Activated T-helper 1 cell treated with anti-CD3 and anti-CD28 coated beads, Interleukin-2, amount 50 U/mL, for 16 hours (primary cell): Measurements from ENCODE around the gene ATXN7.

Experiments used
- DNase-seq, 2 donors: peaks; one replicate each; pipeline ENCODE4 v3.0.0-alpha.2; 2020; ENCODE audit warnings: low read depth in 1 of 2, low spot score in 1 of 2

Gene ATXN7

DNA sequence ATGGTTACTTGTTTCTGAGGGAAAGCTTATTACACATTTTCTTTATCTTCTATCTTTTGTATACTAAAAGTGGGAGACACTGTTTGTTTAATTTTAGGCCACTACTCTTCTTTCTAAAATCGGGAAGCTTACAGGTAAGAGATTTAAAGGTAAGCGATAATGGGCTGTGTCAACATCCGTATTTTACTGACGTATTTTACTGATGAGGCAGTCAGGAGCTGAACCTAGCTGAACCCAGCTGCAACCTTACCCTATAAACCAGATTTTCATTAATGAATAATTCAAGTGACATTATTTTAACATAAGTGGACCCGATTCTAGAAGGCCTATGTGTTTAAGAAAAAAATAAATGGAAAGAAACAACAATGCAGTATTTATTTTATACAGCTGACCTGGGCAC is 146.5 kb downstream of the ATXN7 start:
- no peak for DNase-seq

DNA sequence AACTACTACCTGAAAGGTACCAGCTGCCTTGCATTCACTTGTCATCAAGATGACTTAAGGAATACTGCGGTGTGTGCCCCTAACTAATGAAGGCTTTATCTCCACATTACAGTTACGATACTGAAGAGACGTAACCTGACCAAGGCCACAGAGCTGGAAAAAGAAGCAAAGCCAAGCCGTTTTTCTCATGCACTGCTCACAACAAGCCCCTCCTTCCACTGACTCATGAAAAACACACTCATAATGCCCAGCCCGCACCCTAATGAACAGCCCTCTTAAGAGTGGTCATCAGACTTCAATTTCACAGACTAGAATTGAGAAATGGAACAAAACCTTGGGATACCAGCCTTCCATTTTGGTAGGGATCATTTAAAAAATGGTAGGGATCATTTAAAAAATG is 148.0 kb downstream of the ATXN7 start:
- DNase-seq: no peak

DNA sequence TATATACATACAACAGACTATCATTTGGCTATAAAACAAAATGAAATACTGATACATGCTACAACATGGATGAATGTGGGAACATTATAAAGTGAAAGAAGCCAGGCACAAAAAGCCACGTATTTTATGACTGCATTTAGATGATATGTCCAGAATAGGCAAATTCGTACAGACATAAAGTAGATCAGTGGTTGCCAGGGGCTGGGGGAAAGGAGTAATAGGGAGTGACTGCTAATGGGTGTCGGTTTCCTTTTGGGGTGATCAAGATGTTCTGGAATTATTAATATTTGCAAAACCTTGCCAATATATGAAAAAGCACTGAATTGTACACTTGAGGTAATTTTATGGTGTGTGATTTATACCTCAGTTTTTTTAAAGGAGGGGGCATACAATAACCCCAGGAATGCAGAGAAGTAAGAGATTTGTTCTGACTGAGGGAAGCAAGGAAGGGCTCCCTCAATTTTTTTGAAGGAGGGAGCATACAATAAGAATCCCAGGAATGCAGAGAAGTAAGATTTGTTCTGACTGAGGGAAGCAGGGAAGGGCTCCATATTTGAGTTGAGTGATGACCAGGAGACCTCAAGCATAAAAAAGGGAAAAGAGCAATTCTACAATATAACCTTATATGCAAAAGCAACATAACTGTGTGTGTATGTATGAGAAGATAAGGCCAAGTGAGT is 153.4 kb downstream of the ATXN7 start:
- no peak for DNase-seq

- DNase-seq: no peak
Observed at GRCh38 chr3:64019271-64019670, 155.6 kb downstream of the ATXN7 start.

DNA sequence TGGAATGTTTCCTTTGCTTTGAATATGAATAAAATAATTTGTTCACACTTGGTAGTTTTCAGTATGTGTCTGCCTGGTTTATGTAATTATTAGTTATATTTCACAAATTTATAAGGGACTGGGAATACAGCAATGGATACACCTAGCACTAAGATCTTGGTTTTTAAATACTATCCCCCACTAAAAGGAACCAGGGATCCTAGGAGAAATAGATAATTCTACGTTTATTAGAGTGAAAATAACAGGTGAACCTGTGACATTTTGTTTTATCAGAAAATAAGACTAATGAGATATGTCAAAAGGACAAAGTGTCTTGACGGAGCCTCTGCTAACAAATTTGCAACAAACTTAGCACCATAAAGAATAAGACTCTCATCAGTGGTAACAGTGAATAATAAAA is 156.2 kb downstream of the ATXN7 start:
- DNase-seq: no peak

DNA sequence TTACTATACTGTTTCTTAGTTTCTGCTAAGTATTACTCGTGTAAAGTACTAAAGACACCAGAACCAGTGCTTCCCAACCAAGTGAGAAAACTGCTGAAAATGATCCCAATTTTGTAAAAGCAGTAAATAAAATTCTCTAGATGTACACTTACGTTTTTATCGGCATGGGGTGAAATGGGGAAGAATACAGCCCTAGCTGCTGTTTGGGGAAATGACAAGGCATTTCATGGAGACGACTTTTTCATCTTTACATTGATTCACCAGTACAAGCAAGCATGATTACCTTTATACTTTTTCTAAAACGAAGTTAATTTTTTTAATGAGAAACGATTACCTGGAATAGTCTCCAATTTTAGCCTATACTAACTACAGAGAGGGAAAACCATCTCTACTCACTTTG is 158.3 kb downstream of the ATXN7 start:
- no peak for DNase-seq

GRCh38 chr3:64022451-64023186 is 159.0 kb downstream of the ATXN7 start:
- DNase-seq: no peak

DNA sequence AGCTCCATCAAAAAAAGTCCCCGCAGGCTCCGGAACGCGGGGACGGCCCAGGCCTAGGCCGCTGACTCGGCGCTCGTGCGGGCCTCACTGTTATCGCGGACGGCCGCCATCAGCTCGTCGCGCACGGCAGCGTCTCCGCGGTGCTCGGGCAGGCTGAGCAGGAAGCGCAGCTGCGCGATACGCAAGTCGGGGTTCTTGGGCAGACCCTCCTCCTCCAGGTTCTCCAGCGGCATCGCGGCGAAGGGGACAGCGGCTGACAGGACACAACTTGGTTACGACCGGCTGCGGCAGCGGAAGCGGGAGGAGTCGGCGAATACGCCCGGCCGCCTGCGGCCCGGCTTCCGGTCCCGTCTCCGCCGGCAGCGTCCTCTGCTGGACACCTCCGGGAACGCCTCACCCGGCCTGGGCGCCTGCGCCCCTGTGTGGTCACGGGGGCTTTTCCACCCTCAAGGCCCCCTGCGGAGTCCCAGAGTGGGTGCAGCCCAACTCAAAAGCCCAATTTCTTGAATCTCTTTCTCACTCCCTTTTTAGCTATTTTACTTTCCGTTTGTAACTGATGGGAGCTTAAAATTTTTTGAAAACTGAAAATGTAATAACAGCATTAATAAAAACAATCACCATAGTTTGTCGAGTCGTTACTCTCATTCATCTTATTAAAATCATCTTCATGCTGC is 159.7 kb downstream of the ATXN7 start, which contains the start of gene PSMD6:
Gene PSMD6, minus strand, starts transcription at position 308 of the 674 bp plus-strand sequence. Its CDS starts 75 bp downstream, at position 233.
- DNase-seq: peak; percentile 90 to 92

DNA sequence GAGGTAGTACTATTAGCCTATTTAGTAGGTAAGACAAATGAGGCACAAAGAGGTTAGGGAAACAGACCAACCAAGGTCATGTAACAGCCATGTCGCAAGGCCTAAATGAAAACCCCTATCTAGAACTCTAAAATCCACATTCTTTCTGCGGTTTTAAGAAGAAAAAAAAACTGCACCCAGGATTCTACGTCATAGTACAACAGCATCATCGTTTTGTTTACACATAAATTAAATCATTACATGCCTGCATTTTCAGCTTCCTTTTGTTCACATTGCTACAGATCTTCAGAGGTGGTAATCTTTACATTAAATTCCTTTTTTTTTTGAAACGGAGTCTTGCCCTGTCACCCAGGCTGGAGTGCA is 160.2 kb downstream of the ATXN7 start:
- no peak for DNase-seq

DNA sequence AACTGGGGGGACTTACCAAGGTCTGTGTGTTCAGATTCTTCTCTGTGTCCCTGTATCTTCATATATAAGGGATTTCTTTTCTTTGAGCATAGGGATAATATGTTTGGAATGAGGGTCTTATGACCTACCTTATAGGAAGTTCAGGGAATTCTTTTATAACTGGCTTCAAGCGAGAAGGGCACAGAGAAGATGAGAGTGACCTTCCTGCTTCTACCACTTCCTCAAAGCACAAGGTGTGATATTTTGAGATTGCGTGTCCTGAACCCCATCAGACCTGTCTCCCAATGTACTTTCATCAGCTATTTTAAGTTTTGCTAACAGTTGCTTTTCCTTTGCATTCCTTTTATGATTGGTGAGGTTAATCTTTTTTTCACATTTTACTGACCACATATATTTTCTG is 162.7 kb downstream of the ATXN7 start:
- no peak for DNase-seq

- no peak for DNase-seq
Observed at GRCh38 chr3:64027658-64028057, 164.0 kb downstream of the ATXN7 start.

DNA sequence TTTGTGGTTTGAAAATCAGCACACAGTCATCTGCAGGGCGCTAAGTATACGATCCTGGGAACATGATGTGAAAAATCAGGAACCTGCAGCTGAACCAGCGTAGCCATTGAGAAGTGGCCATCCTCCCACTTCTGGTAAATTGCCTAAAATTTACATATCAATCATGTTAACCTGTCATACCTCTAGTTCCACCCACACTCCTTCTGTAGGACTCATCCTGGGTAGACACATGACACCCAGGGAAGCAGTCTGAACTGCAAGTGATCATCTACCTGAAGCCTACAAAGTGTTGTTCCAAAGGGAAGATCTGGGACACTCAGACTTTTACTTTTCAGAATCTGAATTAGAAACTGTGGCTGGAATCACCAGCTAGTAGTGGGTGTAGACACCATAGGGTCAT is 165.1 kb downstream of the ATXN7 start:
- DNase-seq: no peak

DNA sequence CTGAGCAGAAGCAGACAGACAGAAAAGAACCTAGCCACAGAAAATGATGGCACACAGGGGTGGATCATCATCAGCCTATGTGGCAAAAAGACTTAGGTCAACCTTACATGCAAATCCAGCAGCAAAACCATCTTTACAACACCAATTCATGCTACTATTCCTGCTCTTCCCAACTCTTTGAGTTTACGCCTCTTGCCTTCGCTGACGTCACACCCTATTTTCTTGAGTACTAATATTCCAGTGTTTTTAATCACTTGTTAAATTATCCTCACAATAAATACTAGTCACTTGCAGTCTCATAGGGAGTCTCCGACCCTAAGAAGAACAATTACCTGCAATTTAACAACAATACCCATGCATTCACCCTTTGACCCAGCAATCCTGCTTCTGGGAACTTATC is 165.6 kb downstream of the ATXN7 start:
- no peak for DNase-seq

DNA sequence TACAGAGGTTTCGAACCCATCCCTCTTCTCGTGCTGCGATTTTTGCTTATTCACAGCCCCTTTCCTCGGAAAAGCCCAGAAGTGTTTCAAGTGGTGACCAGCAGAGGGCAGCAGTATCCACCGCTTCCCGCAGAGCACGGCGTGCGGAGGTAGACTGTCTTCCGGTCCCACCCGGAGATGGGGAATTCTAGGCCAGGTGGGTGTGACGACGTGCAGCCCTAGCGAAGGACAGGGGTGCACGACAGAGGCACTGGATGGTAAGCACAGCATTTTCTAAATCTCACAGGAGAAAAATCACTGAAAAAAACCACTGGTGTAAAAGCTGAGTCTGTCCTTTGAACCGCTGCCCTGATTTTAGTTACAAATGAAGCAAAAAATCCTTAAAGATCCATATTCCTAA is 167.1 kb downstream of the ATXN7 start:
- DNase-seq: peak; percentile 41 to 63

DNA sequence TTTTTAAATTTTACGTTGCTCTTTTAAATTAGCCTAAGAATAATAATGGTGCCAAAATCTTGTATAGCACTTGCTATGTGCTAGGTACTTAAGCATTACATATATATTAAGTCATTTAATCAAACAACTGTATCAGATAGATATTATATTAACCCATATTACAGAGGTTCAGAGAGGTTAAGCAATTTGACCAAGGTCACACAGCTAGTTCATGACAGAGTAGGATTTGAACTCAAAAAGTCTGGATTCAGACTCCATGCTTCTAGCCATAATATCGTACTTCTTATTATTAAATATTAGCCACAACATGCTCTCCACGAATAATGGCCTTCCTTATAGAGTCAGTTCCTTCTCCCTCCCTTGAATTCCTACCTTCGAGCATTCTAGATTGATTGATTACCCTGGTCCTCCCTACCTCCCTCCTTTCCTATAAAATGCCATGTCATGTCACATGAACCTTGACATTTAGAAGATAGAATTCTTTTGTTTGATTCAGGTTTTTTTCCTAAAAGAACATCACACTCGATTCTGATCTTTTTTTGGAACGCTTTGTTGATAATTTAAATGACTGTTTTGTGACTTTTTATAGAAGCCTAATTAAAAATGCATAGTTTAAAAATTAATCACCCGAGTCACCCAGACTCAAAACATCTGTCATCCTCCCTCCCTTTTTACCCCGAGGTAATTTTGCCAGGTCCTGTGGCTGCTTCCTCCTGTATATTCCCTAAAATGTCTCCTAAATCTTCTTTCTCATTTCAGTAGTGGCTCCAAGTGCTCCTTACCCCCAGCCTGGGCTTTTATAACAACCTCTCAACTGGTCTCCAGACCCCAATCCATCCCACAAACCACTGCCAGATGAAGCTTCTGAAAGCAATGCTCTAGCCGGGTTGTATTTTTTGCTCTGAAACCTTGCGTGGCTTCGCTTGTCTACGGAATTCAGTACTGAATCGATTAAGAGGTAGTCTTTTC is 168.2 kb downstream of the ATXN7 start:
- DNase-seq: no peak

GRCh38 chr3:64033069-64033468 is 169.4 kb downstream of the ATXN7 start:
- DNase-seq: no peak

GRCh38 chr3:64037084-64037483 is 173.4 kb downstream of the ATXN7 start:
- DNase-seq: no peak

- DNase-seq: no peak
Observed at GRCh38 chr3:64038253-64038767, 174.6 kb downstream of the ATXN7 start.

GRCh38 chr3:64039332-64039731 is 175.7 kb downstream of the ATXN7 start:
- no peak for DNase-seq

DNA sequence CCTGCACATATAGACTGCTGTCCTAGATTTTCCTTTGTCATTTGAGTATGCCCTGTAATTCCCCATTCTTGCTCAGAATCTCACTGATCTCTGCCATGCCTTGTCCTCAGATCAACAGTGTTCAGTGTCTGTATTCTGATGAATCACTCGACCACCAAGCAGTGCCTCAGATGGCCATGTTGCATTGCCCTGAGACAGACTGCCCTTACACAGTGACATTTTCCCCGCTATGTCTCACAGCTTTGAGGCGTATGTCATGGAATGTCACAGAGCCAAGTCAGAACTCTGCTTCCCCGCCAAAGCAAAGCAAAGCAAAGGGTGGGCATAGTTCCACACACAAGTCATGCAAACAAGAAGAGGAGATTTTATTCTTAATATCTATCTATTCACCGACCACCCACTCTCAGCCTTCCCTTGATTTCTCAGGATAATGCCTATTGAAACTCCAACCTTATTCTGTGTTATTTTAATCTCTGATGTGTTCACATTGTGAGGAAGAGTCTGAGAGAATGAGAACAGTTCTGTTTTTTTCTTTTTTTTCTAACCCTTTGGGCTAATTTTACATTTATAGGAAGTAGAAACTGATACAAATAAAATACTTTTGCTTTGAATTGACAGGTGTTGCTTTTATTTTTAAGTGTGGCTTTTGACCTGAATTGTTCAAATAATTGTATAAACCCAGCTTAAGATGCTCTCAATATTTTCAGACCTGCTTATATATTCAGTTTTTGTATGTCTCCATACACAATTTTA is 176.5 kb downstream of the ATXN7 start:
- DNase-seq: no peak
